ENCODE measurements around the gene SEPTIN10.
"Not testable (repeated sequence)": the region's sequence is repeated elsewhere in the genome, so short reads cannot be mapped to it uniquely, and the experiment has no call there.

SEPTIN10 gene

GRCh38 chr2:109633284-109633961 is 19.7 kb upstream of the SEPTIN10 start:
- no peak for DNase-seq

GRCh38 chr2:109632158-109632789 is 18.5 kb upstream of the SEPTIN10 start:
- no peak for DNase-seq

GRCh38 chr2:109631741-109632140 is 18.0 kb upstream of the SEPTIN10 start:
- DNase-seq = no peak

- no peak for DNase-seq
Observed at GRCh38 chr2:109630441-109631430, 17.0 kb upstream of the SEPTIN10 start.

- DNase-seq = no peak
Observed at GRCh38 chr2:109629867-109630266, 16.1 kb upstream of the SEPTIN10 start.

- DNase-seq = not testable (repeated sequence)
Observed at GRCh38 chr2:109628321-109628720, 14.6 kb upstream of the SEPTIN10 start.

- peak; percentile 7 for DNase-seq
Observed at GRCh38 chr2:109624339-109624738, 10.6 kb upstream of the SEPTIN10 start.

- no peak for DNase-seq
Observed at GRCh38 chr2:109623923-109624322, 10.2 kb upstream of the SEPTIN10 start.

- no peak for DNase-seq
Observed at GRCh38 chr2:109623297-109623696, 9.5 kb upstream of the SEPTIN10 start.

- DNase-seq = no peak
Observed at GRCh38 chr2:109619032-109619615, 5.4 kb upstream of the SEPTIN10 start.

GRCh38 chr2:109616184-109616583 is 2.4 kb upstream of the SEPTIN10 start:
- DNase-seq = no peak

- DNase-seq = no peak
Observed at GRCh38 chr2:109615637-109616144, 1.9 kb upstream of the SEPTIN10 start.

GRCh38 chr2:109614715-109615636 is 1.2 kb upstream of the SEPTIN10 start:
- no peak for DNase-seq

GRCh38 chr2:109613081-109613921 is 465 bp downstream of the SEPTIN10 start:
- no peak for DNase-seq

- DNase-seq = no peak
Observed at GRCh38 chr2:109611467-109612095, 2.2 kb downstream of the SEPTIN10 start.

GRCh38 chr2:109609352-109610024 is 4.3 kb downstream of the SEPTIN10 start:
- no peak for DNase-seq

GRCh38 chr2:109607766-109608165 is 6.0 kb downstream of the SEPTIN10 start:
- no peak for DNase-seq

GRCh38 chr2:109604597-109604996 is 9.2 kb downstream of the SEPTIN10 start:
- DNase-seq = no peak

- DNase-seq = no peak
Observed at GRCh38 chr2:109602617-109603188, 11.1 kb downstream of the SEPTIN10 start.
